ENCODE data around the gene STARD9. TPM values are rescaled to one million over a fixed set of nuclear protein-coding genes. Genes with fewer than 3 reads are reported as not detected.
"Not testable (repeated sequence)": the region's sequence is repeated elsewhere in the genome, so short reads cannot be mapped to it uniquely, and the experiment has no call there.

The STARD9 gene
- total and polyA plus RNA-seq, 8 donors: 9.4 to 22.6 (median 18.8) TPM

- DNase-seq (no peak), ATAC-seq (peak; percentile 77)
- no peak overlapping the region for H3K27ac ChIP-seq
Observed at GRCh38 chr15:42591238-42591934, 16.0 kb downstream of the STARD9 start.

GRCh38 chr15:42592716-42593115 is 17.3 kb downstream of the STARD9 start:
- Histone ChIP-seq H3K27ac (peak overlapping the region; percentile 40 to 53), H3K4me1 (peaks cover 0 to 4% of the 10 kb centered on the region in 2 donors), H3K27me3 (no peaks in the 10 kb centered on the region), H3K9me3 (no peaks in the 10 kb centered on the region), H3K4me3 (no peak overlapping the region), H3K36me3 (no peaks in the 10 kb centered on the region)
- DNase-seq (no peak), ATAC-seq (no peak)
- intact Hi-C loops (cut with DNase I): no loop called here
- no peak for TF ChIP-seq CTCF (IDR thresholded peaks at IDR 0.05)

More at GRCh38 chr15:42591238-42591934, 16.0 kb downstream of the STARD9 start:
- Histone ChIP-seq H3K27me3 (no peaks in the 10 kb centered on the region), H3K4me1 (peaks cover 0 to 4% of the 10 kb centered on the region in 2 donors), H3K9me3 (no peaks in the 10 kb centered on the region), H3K36me3 (no peaks in the 10 kb centered on the region), H3K4me3 (no peak overlapping the region)
- intact Hi-C loops (cut with DNase I): no loop called here
- TF ChIP-seq CTCF (IDR thresholded peaks at IDR 0.05): peak; percentile 30 to 36

- peak; percentile 49 for ATAC-seq
- Histone ChIP-seq H3K4me1 (peaks cover 0 to 4% of the 10 kb centered on the region in 2 donors), H3K4me3 (no peak overlapping the region), H3K27ac (peak overlapping the region; percentile 40 to 53), H3K27me3 (no peaks in the 10 kb centered on the region), H3K36me3 (no peaks in the 10 kb centered on the region), H3K9me3 (no peaks in the 10 kb centered on the region)
- intact Hi-C loops (cut with DNase I): no loop called here
- DNase-seq: no peak
- TF ChIP-seq CTCF (IDR thresholded peaks at IDR 0.05): no peak
Observed at GRCh38 chr15:42593143-42593542, 17.7 kb downstream of the STARD9 start.

- DNase-seq: no peak
- ATAC-seq: no peak
- no peaks in the 10 kb centered on the region for H3K27me3 ChIP-seq
- intact Hi-C loops (cut with DNase I): no loop called here
- peak overlapping the region; percentile 7 to 53 for H3K27ac ChIP-seq
- no peaks in the 10 kb centered on the region for H3K36me3 ChIP-seq
- H3K4me1 ChIP-seq: peaks cover 0 to 4% of the 10 kb centered on the region in 2 donors
- H3K9me3 ChIP-seq: no peaks in the 10 kb centered on the region
- TF ChIP-seq CTCF (IDR thresholded peaks at IDR 0.05): no peak
- H3K4me3 ChIP-seq: no peak overlapping the region
Observed at GRCh38 chr15:42594095-42594494, 18.7 kb downstream of the STARD9 start.

GRCh38 chr15:42595626-42596240 is 20.3 kb downstream of the STARD9 start:
- peak; percentile 39 for ATAC-seq
- no peaks in the 10 kb centered on the region for H3K27me3 ChIP-seq

GRCh38 chr15:42601316-42601715 is 25.9 kb downstream of the STARD9 start:
- ATAC-seq; H3K27ac ChIP-seq; H3K36me3 ChIP-seq; H3K9me3 ChIP-seq; H3K27me3 ChIP-seq; intact Hi-C loops (cut with DNase I); H3K4me3 ChIP-seq; DNase-seq: not testable (repeated sequence)
- H3K4me1 ChIP-seq: peaks cover 4 to 17% of the 10 kb centered on the region in 2 donors

More at GRCh38 chr15:42595626-42596240, 20.3 kb downstream of the STARD9 start:
- intact Hi-C loops (cut with DNase I): no loop called here
- H3K36me3 ChIP-seq: no peaks in the 10 kb centered on the region
- peaks cover 0 to 4% of the 10 kb centered on the region in 2 donors for H3K4me1 ChIP-seq
- H3K4me3 ChIP-seq: no peak overlapping the region
- no peaks in the 10 kb centered on the region for H3K9me3 ChIP-seq
- H3K27ac ChIP-seq: peak overlapping the region; percentile 1 to 65
- TF ChIP-seq CTCF (IDR thresholded peaks at IDR 0.05): no peak
- peak in 2 of 4 donors; percentile 86 to 93 for DNase-seq

Data from left lung (tissue), 10 donors.